RWPE1 (cell line): ENCODE results near the gene INPP4A.

Experiments
- CTCF ChIA-PET: fragments of 350-600 bp; sonication (Branson Sonifier 250); formaldehyde crosslinking; extraction: SDS; loops from one replicate; lab custom pipeline; 2021; lab: Yijun Ruan, JAX
- POLR2A ChIA-PET: fragments of 400-600 bp; formaldehyde crosslinking; extraction: SDS; loops from one replicate; lab custom pipeline; 2020; ENCODE audit warnings: antibody characterized with exemption; ENCODE audit not compliant: low non-redundant PET; lab: Yijun Ruan, JAX
- DNase-seq: peaks from one replicate; pipeline ENCODE4 v3.0.0; 2012; ENCODE audit warnings: low spot score
- H3K27ac ChIP-seq: fragments of 450-650 bp; 2 replicates; pipeline ENCODE4 v1.5.1; 2017
- CTCF ChIP-seq: fragments of 450-650 bp; conservative IDR thresholded peaks from 2 replicates; pipeline ENCODE4 v1.5.1; 2017; ENCODE audit warnings: low read depth, mild to moderate bottlenecking

INPP4A gene

DNA sequence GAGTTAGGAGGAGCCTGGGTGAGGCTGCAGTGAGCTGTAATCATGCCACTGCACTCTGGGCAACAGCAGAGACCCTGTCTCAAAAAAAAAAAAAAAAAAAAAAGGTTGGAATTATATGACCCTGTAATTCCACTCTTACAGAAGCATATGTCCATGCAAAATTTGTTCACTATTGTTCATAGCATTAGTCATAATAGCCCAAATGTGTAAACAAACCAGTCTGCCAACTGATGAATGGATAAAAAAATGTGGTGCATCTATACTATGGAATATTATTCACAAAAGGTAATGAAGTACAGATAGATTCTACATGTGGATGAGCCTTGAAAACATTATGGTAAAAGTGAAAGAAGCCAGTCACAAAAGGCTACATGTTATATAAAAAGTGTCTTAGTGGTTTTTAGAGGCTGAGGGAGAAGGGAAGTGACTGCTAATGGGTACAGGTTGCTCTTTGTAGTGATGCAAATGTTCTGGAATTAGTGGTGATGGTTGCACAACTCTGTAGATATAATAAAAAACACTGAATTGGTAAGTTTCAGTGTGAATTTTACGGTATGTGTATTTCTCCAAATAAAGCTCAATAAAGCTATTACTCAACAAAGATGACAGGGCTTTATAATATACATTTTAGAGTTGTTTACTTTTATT, 154.2 kb downstream of the INPP4A start:
- no peak for TF ChIP-seq CTCF
- H3K27ac ChIP-seq = no peak overlapping the region
- ChIA-PET POLR2A (no interaction called here), CTCF (interaction anchor here (0.7 kb wide), 1 partner anchor 187 kb away, joined by 11 read pairs; no protein-coding TSS in a partner anchor)
- DNase-seq = no peak

- TF ChIP-seq CTCF = peak; percentile 61
- ChIA-PET POLR2A (interaction anchor here (1.0 kb wide), 1 partner anchor 42 kb away, joined by 3 read pairs; no protein-coding TSS in a partner anchor), CTCF (interaction anchor here (0.6 kb wide), 8 partner anchors 12 to 252 kb away, joined by 3 to 4 read pairs (median 3); no protein-coding TSS in a partner anchor)
- no peak overlapping the region for H3K27ac ChIP-seq
- peak; percentile 38 for DNase-seq
Measured at GRCh38 chr2:98601532-98602132, 157.0 kb downstream of the INPP4A start.

- ChIA-PET CTCF (interaction anchor here (0.6 kb wide), 1 partner anchor 957 kb away, joined by 4 read pairs; no protein-coding TSS in a partner anchor), POLR2A (no interaction called here)
- TF ChIP-seq CTCF = no peak
- H3K27ac ChIP-seq = no peak overlapping the region
- no peak for DNase-seq
Measured at GRCh38 chr2:98604547-98604946, 159.9 kb downstream of the INPP4A start.

DNA sequence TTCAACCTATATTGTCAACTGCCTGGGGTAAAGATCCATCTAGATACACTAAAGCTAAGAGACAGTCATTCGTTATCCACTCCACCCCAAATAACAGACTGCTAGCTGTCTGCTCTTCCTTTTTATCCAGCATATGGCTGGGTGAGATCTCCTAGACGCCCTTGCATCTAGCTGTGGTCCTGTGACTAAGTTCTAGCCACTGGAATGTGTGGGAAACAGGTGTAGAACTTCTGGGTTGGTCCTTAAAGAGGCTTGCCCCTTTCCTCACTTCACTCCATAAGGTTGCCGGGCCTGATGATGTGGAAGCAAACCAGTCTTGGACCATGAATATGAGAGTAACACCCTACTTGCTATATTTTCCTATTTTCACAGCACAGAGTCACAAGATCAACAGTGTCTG, 160.4 kb downstream of the INPP4A start:
- ChIA-PET POLR2A (no interaction called here), CTCF (no interaction called here)
- no peak for TF ChIP-seq CTCF
- no peak for DNase-seq
- no peak overlapping the region for H3K27ac ChIP-seq

- TF ChIP-seq CTCF = no peak
- CTCF ChIA-PET = no interaction called here
- POLR2A ChIA-PET = no interaction called here
- H3K27ac ChIP-seq = no peak overlapping the region
- DNase-seq = no peak
Measured at GRCh38 chr2:98606431-98606830, 161.8 kb downstream of the INPP4A start.

GRCh38 chr2:98607104-98607503, 162.4 kb downstream of the INPP4A start:
- no peak for DNase-seq
- CTCF ChIA-PET = no interaction called here
- POLR2A ChIA-PET = no interaction called here
- no peak overlapping the region for H3K27ac ChIP-seq
- TF ChIP-seq CTCF = no peak
